ENCODE measurements around the gene WDR59.
A peak's percentile ranks its signal among the peaks of the same experiment; 100 is the strongest.

The WDR59 gene

DNA sequence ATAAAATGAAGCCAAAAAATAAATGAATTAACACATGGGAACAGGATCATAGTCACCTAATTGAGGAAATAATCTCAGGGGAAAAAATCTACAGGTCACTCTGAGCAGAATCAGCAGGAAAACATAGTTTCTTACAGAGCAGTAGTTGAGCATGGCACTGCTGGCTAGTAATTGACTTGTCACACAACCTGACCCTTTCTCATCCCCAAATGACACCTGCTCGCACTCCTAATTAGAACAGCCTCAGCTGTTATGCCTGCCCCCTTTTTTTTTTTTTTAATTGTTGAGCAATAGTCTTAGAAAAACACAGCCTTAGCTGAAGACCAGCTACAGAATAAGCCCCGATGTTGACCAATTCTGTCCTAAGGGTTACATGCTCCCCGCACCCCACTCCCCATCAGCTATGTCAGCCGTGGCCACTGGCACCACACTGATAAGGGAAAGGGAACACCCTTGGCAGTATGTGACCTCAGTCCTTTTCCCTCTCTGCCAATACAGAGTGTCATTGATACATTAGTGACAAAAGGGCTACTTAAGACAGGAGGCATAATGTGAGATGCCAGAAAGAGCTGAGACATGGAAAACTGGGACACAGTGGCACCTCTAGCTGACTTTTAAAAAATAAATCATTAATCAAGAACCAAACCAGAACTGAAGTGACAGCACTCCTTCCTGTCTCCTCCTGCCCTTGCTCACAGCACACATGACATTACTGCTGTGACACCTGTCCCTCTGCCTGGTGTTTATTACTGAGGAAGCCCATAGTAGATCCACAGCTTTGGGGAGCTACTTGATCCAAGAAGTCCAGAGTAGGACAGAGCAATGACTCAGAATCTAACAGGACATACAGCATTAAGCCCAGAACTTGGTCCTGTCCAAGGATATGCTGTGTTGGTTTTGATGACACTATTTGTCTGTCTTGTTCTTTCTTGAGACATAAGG lies 41.7 kb downstream of the WDR59 start:
- no peak overlapping the region for H2AFZ ChIP-seq (ENCODE audit: insufficient read depth, low read length, poor library complexity)
- no peaks in the 10 kb centered on the region for H3K79me2 ChIP-seq (ENCODE audit: control insufficient read depth, insufficient read depth, low read length, poor library complexity)
- no peak overlapping the region for H4K91ac ChIP-seq (ENCODE audit: low read depth, low read length)
- no peak overlapping the region for H2AK5ac ChIP-seq (ENCODE audit: low read length)
- no peak overlapping the region for H4K8ac ChIP-seq (ENCODE audit: low read depth, low read length)
- no peaks in the 10 kb centered on the region for H3K4me1 ChIP-seq (ENCODE audit: control insufficient read depth in 1 of 2, insufficient read depth in 2 of 2, low read length in 2 of 2)
- no peak overlapping the region for H2BK120ac ChIP-seq (ENCODE audit: insufficient read depth, low read length, poor library complexity)
- no peak for DNase-seq
- H2BK5ac ChIP-seq (ENCODE audit: low read depth, low read length, poor library complexity) = no peak overlapping the region
- H3K9ac ChIP-seq (ENCODE audit: low read length) = no peak overlapping the region
- H3K4me3 ChIP-seq (ENCODE audit: low read depth, low read length) = no peak overlapping the region
- no peak overlapping the region for H3K4ac ChIP-seq (ENCODE audit: low read depth, low read length)
- no peak overlapping the region for H4K12ac ChIP-seq (ENCODE audit: low read depth, low read length)
- H3K4me2 ChIP-seq (ENCODE audit: low read length) = no peak overlapping the region
- H3K27me3 ChIP-seq (ENCODE audit: insufficient read depth, low read length) = no peaks in the 10 kb centered on the region
- H2BK12ac ChIP-seq (ENCODE audit: low read length) = no peak overlapping the region
- H3K79me1 ChIP-seq (ENCODE audit: low read length) = no peaks in the 10 kb centered on the region
- no CpG with 5 or more reads among the region's 4 CpGs for WGBS (ENCODE audit: extremely low coverage, insufficient coverage, insufficient read length)
- H3K36me3 ChIP-seq (ENCODE audit: control insufficient read depth in 1 of 2, insufficient read depth in 2 of 2, low read length in 2 of 2) = peaks cover 19 to 38% of the 10 kb centered on the region in 2 experiments
- no peaks in the 10 kb centered on the region for H3K9me3 ChIP-seq (ENCODE audit: insufficient read depth, low read depth, low read length)
- H3K23ac ChIP-seq (ENCODE audit: low read length) = no peak overlapping the region
- no peak overlapping the region for H3K27ac ChIP-seq (ENCODE audit: low read depth, low read length)
- no peak overlapping the region for H3K18ac ChIP-seq (ENCODE audit: low read length)
- no peak overlapping the region for H3K14ac ChIP-seq (ENCODE audit: low read length)

- no peak overlapping the region for H3K18ac ChIP-seq (ENCODE audit: low read length)
- H3K4me3 ChIP-seq (ENCODE audit: low read depth, low read length) = no peak overlapping the region
- H2BK12ac ChIP-seq (ENCODE audit: low read length) = no peak overlapping the region
- H3K4ac ChIP-seq (ENCODE audit: low read depth, low read length) = no peak overlapping the region
- no peak overlapping the region for H2AK5ac ChIP-seq (ENCODE audit: low read length)
- peaks cover 22 to 42% of the 10 kb centered on the region in 2 experiments for H3K36me3 ChIP-seq (ENCODE audit: control insufficient read depth in 1 of 2, insufficient read depth in 2 of 2, low read length in 2 of 2)
- no peak overlapping the region for H3K23ac ChIP-seq (ENCODE audit: low read length)
- H2BK120ac ChIP-seq (ENCODE audit: insufficient read depth, low read length, poor library complexity) = no peak overlapping the region
- H2AFZ ChIP-seq (ENCODE audit: insufficient read depth, low read length, poor library complexity) = no peak overlapping the region
- H3K9ac ChIP-seq (ENCODE audit: low read length) = no peak overlapping the region
- H4K12ac ChIP-seq (ENCODE audit: low read depth, low read length) = no peak overlapping the region
- no peaks in the 10 kb centered on the region for H3K9me3 ChIP-seq (ENCODE audit: insufficient read depth, low read depth, low read length)
- WGBS (ENCODE audit: extremely low coverage, insufficient coverage, insufficient read length) = no CpG with 5 or more reads among the region's 8 CpGs
- no peak overlapping the region for H3K4me2 ChIP-seq (ENCODE audit: low read length)
- H3K79me1 ChIP-seq (ENCODE audit: low read length) = no peaks in the 10 kb centered on the region
- no peak overlapping the region for H3K27ac ChIP-seq (ENCODE audit: low read depth, low read length)
- no peak overlapping the region for H4K91ac ChIP-seq (ENCODE audit: low read depth, low read length)
- H4K8ac ChIP-seq (ENCODE audit: low read depth, low read length) = no peak overlapping the region
- H3K14ac ChIP-seq (ENCODE audit: low read length) = no peak overlapping the region
- no peak overlapping the region for H2BK5ac ChIP-seq (ENCODE audit: low read depth, low read length, poor library complexity)
- DNase-seq = no peak
- H3K79me2 ChIP-seq (ENCODE audit: control insufficient read depth, insufficient read depth, low read length, poor library complexity) = no peaks in the 10 kb centered on the region
- H3K27me3 ChIP-seq (ENCODE audit: insufficient read depth, low read length) = no peaks in the 10 kb centered on the region
- no peaks in the 10 kb centered on the region for H3K4me1 ChIP-seq (ENCODE audit: control insufficient read depth in 1 of 2, insufficient read depth in 2 of 2, low read length in 2 of 2)
Observed at GRCh38 chr16:74942566-74942965, 42.4 kb downstream of the WDR59 start.

DNA sequence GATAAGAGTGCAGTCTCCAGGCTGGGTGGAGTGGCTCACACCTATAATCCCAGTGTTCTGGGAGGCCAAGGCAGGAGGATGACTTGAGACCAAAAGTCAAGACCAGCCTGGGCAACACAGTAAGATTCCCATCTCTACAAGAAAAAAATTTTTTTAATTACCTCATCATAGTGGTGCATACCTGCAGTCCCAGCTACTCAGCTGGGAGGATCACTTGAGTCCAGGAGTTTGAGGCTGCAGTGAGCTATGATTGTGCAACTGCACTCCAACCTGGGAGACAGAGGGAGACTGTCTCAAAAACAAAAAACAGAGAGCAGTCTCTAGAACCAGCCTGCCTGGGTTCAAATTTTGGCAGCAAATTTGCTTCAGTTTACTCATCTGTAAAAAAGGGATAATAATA lies 45.2 kb downstream of the WDR59 start:
- Histone ChIP-seq H3K36me3 (ENCODE audit: control insufficient read depth in 1 of 2, insufficient read depth in 2 of 2, low read length in 2 of 2) (peaks cover 23 to 42% of the 10 kb centered on the region in 2 experiments), H3K27ac (ENCODE audit: low read depth, low read length) (no peak overlapping the region), H3K14ac (ENCODE audit: low read length) (no peak overlapping the region), H3K9me3 (ENCODE audit: insufficient read depth, low read depth, low read length) (no peaks in the 10 kb centered on the region), H3K4ac (ENCODE audit: low read depth, low read length) (no peak overlapping the region), H3K4me2 (ENCODE audit: low read length) (no peak overlapping the region), H2BK5ac (ENCODE audit: low read depth, low read length, poor library complexity) (no peak overlapping the region), H3K23ac (ENCODE audit: low read length) (no peak overlapping the region), H4K8ac (ENCODE audit: low read depth, low read length) (no peak overlapping the region), H2BK120ac (ENCODE audit: insufficient read depth, low read length, poor library complexity) (no peak overlapping the region), H3K4me3 (ENCODE audit: low read depth, low read length) (no peak overlapping the region), H3K9ac (ENCODE audit: low read length) (no peak overlapping the region), H4K91ac (ENCODE audit: low read depth, low read length) (no peak overlapping the region), H2AK5ac (ENCODE audit: low read length) (no peak overlapping the region), H3K27me3 (ENCODE audit: insufficient read depth, low read length) (no peaks in the 10 kb centered on the region), H3K18ac (ENCODE audit: low read length) (no peak overlapping the region), H3K79me2 (ENCODE audit: control insufficient read depth, insufficient read depth, low read length, poor library complexity) (no peaks in the 10 kb centered on the region), H2BK12ac (ENCODE audit: low read length) (no peak overlapping the region), H3K4me1 (ENCODE audit: control insufficient read depth in 1 of 2, insufficient read depth in 2 of 2, low read length in 2 of 2) (no peaks in the 10 kb centered on the region), H3K79me1 (ENCODE audit: low read length) (no peaks in the 10 kb centered on the region), H2AFZ (ENCODE audit: insufficient read depth, low read length, poor library complexity) (no peak overlapping the region), H4K12ac (ENCODE audit: low read depth, low read length) (no peak overlapping the region)
- DNase-seq = peak; percentile 48 to 72

DNA sequence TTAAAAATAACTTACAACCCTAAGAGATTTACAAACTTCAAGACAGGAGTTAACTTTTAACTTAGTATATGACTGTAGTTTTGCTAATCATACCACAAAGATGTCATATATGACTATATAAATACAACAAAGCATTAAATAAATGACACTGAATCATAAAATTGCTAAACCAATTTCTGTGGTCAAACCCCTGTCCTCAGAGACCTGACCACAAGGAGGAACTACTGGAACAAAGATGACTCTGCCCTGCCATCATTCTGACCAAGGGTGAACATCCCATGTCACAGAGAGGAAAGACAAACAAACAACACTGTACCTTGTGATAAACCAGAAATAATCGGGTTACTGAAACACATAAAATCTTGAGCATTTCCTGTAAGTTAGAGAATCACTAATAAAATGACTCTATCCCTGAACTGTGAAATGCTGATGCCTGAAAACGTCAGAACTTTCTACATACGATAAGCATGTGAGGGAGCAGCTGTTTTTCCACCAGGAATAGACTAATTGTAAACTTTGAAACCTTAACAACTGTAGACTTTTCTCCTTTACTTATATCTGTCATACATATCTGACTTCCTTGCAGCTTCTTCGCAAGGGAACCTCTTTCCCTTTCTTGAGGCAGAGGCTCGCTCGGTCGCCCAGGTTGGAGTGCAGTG lies 47.9 kb downstream of the WDR59 start:
- H3K27ac ChIP-seq (ENCODE audit: low read depth, low read length) = no peak overlapping the region
- no peak overlapping the region for H4K12ac ChIP-seq (ENCODE audit: low read depth, low read length)
- peak in 1 of 2 donors; percentile 21 for DNase-seq
- H3K4me2 ChIP-seq (ENCODE audit: low read length) = no peak overlapping the region
- no CpG with 5 or more reads among the region's 7 CpGs for WGBS (ENCODE audit: extremely low coverage, insufficient coverage, insufficient read length)
- peaks cover 22 to 27% of the 10 kb centered on the region in 2 experiments for H3K36me3 ChIP-seq (ENCODE audit: control insufficient read depth in 1 of 2, insufficient read depth in 2 of 2, low read length in 2 of 2)
- H2AK5ac ChIP-seq (ENCODE audit: low read length) = no peak overlapping the region
- no peak overlapping the region for H2BK12ac ChIP-seq (ENCODE audit: low read length)
- H3K23ac ChIP-seq (ENCODE audit: low read length) = no peak overlapping the region
- no peaks in the 10 kb centered on the region for H3K79me1 ChIP-seq (ENCODE audit: low read length)
- no peaks in the 10 kb centered on the region for H3K27me3 ChIP-seq (ENCODE audit: insufficient read depth, low read length)
- H3K4ac ChIP-seq (ENCODE audit: low read depth, low read length) = no peak overlapping the region
- no peak overlapping the region for H4K91ac ChIP-seq (ENCODE audit: low read depth, low read length)
- no peak overlapping the region for H3K4me3 ChIP-seq (ENCODE audit: low read depth, low read length)
- no peak overlapping the region for H4K8ac ChIP-seq (ENCODE audit: low read depth, low read length)
- H2BK120ac ChIP-seq (ENCODE audit: insufficient read depth, low read length, poor library complexity) = no peak overlapping the region
- H2BK5ac ChIP-seq (ENCODE audit: low read depth, low read length, poor library complexity) = no peak overlapping the region
- no peaks in the 10 kb centered on the region for H3K9me3 ChIP-seq (ENCODE audit: insufficient read depth, low read depth, low read length)
- H3K18ac ChIP-seq (ENCODE audit: low read length) = no peak overlapping the region
- no peak overlapping the region for H2AFZ ChIP-seq (ENCODE audit: insufficient read depth, low read length, poor library complexity)
- H3K4me1 ChIP-seq (ENCODE audit: control insufficient read depth in 1 of 2, insufficient read depth in 2 of 2, low read length in 2 of 2) = no peaks in the 10 kb centered on the region
- no peak overlapping the region for H3K9ac ChIP-seq (ENCODE audit: low read length)
- H3K79me2 ChIP-seq (ENCODE audit: control insufficient read depth, insufficient read depth, low read length, poor library complexity) = no peaks in the 10 kb centered on the region
- no peak overlapping the region for H3K14ac ChIP-seq (ENCODE audit: low read length)

Data from trophoblast cell (in vitro differentiated cells and primary cell).